Measurements from ENCODE around the gene FAF1.
A peak's percentile ranks its signal among the peaks of the same experiment; 100 is the strongest.

Gene FAF1

DNA sequence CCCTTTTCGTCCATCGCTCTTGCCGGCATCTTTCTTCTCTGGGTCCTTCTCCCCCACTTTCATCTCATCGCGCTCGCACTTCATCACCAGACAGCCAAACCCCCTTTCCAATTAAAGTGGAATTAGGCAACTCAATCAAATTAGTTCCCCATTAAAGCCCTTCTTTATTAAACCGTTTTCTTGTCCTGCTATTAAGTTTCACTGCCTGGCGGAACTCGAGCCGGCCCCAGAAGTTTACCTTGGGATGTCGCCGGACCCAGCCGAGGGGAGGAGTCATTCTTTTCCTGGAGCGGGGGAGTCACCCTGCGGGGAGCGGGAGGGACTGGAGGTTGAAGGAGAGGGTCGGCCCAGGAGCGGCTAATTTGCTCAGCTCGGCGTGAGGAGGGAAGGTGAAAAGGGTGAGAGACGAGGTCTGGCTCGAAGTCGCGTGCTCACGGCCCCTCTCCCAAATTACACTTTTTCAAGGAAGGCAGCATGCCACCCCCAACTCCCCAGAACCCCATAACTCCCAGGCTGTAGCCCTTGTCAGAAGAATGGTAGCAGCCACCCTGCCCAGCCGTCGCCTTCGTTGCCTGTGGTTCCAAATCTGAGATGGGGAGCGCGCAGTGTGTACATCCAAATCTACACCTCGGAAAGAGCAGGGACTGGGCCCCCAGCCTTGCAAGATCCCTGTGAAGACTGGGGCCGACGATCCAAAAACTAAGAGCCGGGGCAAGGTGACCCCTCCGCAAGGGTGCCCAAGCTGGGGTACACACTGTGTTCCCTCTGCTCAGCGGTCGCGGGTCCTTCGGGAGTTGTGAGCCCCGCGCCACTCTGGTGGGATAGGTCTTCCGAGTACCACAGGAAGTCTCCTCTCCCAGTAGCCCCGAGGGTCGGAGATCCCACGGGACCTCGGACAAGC, 543.3 kb downstream of the FAF1 start:
- peaks cover 11% of the 10 kb centered on the region for H3K4me1 Mint-ChIP-seq (ENCODE audit: low read depth)
- DNase-seq (ENCODE audit: low spot score), result no peak
- peaks cover 9% of the 10 kb centered on the region for H3K36me3 Mint-ChIP-seq (ENCODE audit: low read depth)
- H3K27ac Mint-ChIP-seq, result peak overlapping the region; percentile 73
- no peaks in the 10 kb centered on the region for H3K9me3 Mint-ChIP-seq
- H3K27me3 Mint-ChIP-seq (ENCODE audit: low read depth), result peaks cover 71% of the 10 kb centered on the region
- H3K4me3 Mint-ChIP-seq, result no peak overlapping the region

GRCh38 chr1:50416150-50416527, 543.9 kb downstream of the FAF1 start:
- peak overlapping the region; percentile 73 for H3K27ac Mint-ChIP-seq
- no peak overlapping the region for H3K4me3 Mint-ChIP-seq
- no peak for DNase-seq (ENCODE audit: low spot score)
- H3K4me1 Mint-ChIP-seq (ENCODE audit: low read depth), result peaks cover 8% of the 10 kb centered on the region
- peaks cover 67% of the 10 kb centered on the region for H3K27me3 Mint-ChIP-seq (ENCODE audit: low read depth)
- H3K9me3 Mint-ChIP-seq, result no peaks in the 10 kb centered on the region
- H3K36me3 Mint-ChIP-seq (ENCODE audit: low read depth), result peaks cover 9% of the 10 kb centered on the region

DNA sequence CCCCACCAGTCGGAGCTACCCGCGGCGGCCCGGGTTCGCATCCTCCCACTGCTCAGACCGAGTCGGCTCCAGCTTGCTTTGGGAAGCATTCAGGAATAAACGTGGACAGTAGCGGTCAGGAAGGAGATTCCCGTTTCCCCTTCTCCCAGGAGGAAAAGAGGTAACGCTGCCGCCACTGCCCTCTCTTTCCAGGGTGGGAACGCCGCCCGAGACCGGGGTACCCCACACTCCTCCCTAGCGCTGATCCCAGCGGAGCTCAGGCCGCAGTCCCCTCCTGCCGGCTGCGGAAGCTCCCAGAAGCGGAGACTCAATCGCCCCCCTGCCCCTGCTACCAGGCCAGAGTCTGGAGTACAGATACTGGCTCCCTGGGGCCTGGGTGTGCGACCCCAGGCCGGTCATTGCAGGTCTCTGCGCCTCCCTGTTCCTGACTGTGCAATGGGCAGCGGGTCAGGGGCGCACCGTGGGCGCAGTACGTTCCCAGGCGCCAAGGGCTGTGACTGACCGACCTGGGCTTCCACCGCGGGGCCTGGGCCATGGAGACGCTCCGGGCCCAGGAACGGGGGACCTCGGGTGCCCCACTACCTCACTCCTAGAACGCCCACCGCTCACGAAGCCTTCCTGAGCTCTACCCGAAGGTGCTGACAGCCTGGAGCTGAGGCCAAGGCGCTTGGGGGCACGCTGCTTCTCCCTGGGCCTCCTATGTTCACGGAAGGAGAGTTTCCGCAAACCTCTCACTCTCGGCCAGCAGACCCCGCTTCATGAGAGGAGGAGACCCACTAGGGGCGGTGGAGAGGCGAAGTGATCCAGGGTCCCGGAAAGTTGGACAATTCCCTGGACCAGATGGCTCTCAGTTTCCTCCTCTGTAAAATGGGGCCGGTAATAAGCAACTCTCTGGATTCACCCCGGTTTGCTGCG, 544.6 kb downstream of the FAF1 start:
- H3K27ac Mint-ChIP-seq, result no peak overlapping the region
- H3K36me3 Mint-ChIP-seq (ENCODE audit: low read depth), result peaks cover 8% of the 10 kb centered on the region
- no peak overlapping the region for H3K4me3 Mint-ChIP-seq
- peaks cover 69% of the 10 kb centered on the region for H3K27me3 Mint-ChIP-seq (ENCODE audit: low read depth)
- no peak for DNase-seq (ENCODE audit: low spot score)
- no peaks in the 10 kb centered on the region for H3K9me3 Mint-ChIP-seq
- peaks cover 8% of the 10 kb centered on the region for H3K4me1 Mint-ChIP-seq (ENCODE audit: low read depth)

- H3K4me3 Mint-ChIP-seq, result no peak overlapping the region
Observed at GRCh38 chr1:50414853-50415234, 545.2 kb downstream of the FAF1 start.

GRCh38 chr1:50412813-50413476, 547.1 kb downstream of the FAF1 start:
- Mint-ChIP-seq H3K4me1 (ENCODE audit: low read depth) (no peaks in the 10 kb centered on the region), H3K9me3 (no peaks in the 10 kb centered on the region), H3K4me3 (no peak overlapping the region), H3K27ac (no peak overlapping the region), H3K27me3 (ENCODE audit: low read depth) (peaks cover 68% of the 10 kb centered on the region), H3K36me3 (ENCODE audit: low read depth) (peaks cover 4% of the 10 kb centered on the region)
- DNase-seq (ENCODE audit: low spot score), result no peak

More at GRCh38 chr1:50414853-50415234, 545.2 kb downstream of the FAF1 start:
- H3K27ac Mint-ChIP-seq, result no peak overlapping the region
- DNase-seq (ENCODE audit: low spot score), result no peak
- peaks cover 68% of the 10 kb centered on the region for H3K27me3 Mint-ChIP-seq (ENCODE audit: low read depth)
- peaks cover 4% of the 10 kb centered on the region for H3K36me3 Mint-ChIP-seq (ENCODE audit: low read depth)
- H3K9me3 Mint-ChIP-seq, result no peaks in the 10 kb centered on the region
- H3K4me1 Mint-ChIP-seq (ENCODE audit: low read depth), result peaks cover 2% of the 10 kb centered on the region

DNA sequence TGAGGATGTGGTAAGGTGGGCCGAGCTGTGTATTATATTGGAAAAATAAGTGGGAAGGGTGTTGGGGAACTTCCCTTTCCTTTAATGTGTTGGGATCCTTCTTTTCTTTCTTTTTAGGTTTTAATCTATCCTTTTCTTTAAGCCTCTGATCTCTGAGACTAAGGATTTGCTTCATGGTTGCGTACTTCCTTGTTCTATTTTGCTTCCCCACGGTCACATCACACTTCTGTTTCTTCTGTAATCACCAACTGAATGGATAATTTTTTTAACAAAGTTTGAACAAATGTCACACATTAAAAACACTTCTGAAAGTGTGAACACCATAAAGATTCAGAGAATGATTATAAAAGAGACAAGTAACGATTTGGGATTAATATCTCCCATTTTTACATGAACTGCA, 554.3 kb downstream of the FAF1 start:
- H3K4me1 Mint-ChIP-seq (ENCODE audit: low read depth), result no peaks in the 10 kb centered on the region
- DNase-seq (ENCODE audit: low spot score), result no peak
- no peak overlapping the region for H3K27ac Mint-ChIP-seq
- H3K9me3 Mint-ChIP-seq, result no peaks in the 10 kb centered on the region
- no peak overlapping the region for H3K4me3 Mint-ChIP-seq
- H3K36me3 Mint-ChIP-seq (ENCODE audit: low read depth), result no peaks in the 10 kb centered on the region
- H3K27me3 Mint-ChIP-seq (ENCODE audit: low read depth), result peaks cover 40% of the 10 kb centered on the region

DNA sequence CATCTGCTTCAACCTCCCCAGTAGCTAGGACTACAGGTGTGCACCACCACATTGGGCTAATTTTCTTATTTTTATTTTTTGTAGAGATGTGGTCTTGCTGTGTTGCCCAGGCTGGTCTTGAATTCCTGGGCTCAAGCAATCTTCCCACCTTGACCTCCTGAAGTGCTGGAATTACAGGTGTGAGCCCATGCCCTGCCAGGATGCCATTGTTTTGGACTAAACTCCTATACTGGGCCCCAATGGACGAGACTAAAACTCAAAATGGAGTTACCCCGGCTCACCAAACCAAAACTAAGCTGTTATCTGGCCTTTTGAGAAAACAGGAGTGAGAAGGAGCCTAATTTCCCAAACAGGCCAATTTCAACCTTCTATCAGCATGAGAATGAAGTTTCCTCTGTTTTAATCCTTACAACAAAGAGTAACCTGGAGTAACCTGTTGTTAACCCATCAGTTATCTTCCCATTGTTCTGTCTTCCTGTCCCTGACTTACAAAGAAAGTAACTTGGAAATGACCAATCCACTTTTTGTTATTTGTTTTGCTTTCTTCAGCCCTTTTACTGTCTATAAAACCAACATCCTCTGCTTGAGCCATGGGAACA, 566.4 kb downstream of the FAF1 start:
- Mint-ChIP-seq H3K27ac (no peak overlapping the region), H3K36me3 (ENCODE audit: low read depth) (no peaks in the 10 kb centered on the region), H3K27me3 (ENCODE audit: low read depth) (no peaks in the 10 kb centered on the region), H3K9me3 (no peaks in the 10 kb centered on the region), H3K4me3 (no peak overlapping the region), H3K4me1 (ENCODE audit: low read depth) (no peaks in the 10 kb centered on the region)
- DNase-seq (ENCODE audit: low spot score), result no peak
